ENCODE data around the gene SUGCT.
"Not testable (repeated sequence)": the region's sequence is repeated elsewhere in the genome, so short reads cannot be mapped to it uniquely, and the experiment has no call there.

The SUGCT gene

GRCh38 chr7:40595129-40595528 lies 460.3 kb downstream of the SUGCT start:
- no peak for DNase-seq

DNA sequence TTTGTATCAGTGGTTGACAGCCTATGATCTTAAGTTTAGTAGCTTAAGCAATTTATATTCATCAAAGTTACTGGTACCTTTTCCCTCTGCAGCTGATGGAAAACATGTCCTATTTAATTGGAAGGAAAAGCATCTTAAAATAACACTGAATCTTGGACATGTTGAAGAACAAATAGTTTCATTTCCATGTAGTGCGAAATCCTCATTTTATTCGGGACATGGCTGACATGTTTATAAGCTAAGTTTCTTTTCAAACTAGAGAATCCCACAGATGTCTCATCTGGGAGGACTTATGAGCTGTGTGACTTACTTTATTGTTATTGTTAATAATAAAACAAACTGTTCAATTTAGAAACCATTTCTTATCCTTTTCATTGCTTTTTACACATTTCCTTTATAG lies 461.0 kb downstream of the SUGCT start:
- no peak for DNase-seq

DNA sequence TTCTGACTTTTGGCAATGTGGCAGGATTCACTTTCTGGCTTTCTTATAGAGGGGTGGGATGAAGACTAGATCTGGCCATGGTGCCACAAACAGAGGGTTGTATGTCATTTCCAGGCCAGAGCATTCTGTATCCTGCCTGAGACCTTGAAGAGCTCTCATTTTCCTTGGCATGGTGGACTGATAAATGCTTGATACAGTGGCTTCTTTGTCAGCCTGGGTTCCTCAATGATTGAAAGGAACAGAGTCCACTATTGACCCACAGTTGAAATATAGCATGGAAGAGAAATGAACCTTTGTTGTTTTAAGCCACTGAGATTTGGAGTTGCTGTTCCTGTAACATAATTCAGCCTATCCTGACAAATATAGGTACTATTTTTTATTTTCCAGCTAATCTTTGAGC lies 462.7 kb downstream of the SUGCT start:
- DNase-seq = no peak

DNA sequence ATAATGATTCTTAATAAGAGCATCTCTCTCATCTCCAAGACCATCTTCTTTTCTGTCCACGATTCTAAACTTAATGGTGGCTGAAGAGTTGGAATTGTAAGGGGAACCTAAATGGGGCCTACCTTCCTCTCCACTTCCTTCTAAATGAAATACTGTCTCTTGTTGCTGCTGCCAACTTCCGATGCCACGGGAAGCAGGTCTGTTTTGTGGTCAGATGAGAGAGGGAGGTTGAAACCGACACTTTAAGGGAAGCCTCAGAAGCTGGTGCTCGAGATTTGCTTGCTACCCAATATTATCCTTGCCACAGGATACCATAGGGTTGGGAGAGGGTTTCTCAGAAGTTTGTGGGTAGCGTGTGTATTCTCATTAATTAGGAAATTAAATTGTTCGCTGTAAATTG lies 464.1 kb downstream of the SUGCT start:
- DNase-seq = no peak

- DNase-seq = no peak
Measured at GRCh38 chr7:40599836-40600235, 465.0 kb downstream of the SUGCT start.

GRCh38 chr7:40602351-40602750 lies 467.5 kb downstream of the SUGCT start:
- not testable (repeated sequence) for DNase-seq

DNA sequence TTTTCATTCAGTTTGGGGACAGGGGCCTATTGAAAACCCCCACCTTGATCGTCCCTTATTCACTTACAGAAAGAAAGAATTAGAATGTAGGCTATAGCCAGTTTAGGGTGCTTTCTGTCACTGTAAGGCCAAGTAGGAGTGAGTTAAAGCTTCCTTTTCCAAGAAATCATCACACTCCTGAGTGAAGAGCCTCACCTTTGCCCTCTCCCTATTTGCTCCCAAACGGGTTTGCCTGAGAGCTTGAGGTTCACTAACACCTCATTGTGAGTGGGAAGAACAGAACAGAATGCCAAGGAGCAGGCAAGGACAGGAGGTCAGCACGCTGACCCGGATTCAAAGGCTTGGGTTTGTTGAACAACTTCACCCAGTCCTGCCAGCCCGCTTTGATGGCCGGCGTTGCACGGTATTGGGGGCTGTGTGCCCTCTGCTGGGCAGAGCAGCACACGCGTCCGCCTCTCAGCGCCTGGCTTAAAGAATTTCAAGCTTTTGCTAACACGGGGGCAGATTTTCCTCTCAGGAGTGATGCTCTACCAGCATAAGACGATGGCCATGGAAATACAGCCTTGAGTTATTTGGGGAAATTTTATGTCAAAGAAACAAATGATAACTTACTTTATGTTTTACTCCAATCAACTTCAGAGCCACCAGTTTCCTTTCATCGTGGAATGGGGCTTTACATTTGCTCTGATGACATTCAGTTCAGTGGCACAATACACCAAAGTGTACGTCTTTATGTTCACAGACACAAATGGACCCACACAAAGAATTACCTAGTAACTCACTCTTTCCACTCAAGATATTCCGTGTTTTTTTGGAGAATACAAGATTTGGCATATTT lies 470.0 kb downstream of the SUGCT start:
- DNase-seq = peak; percentile 14

DNA sequence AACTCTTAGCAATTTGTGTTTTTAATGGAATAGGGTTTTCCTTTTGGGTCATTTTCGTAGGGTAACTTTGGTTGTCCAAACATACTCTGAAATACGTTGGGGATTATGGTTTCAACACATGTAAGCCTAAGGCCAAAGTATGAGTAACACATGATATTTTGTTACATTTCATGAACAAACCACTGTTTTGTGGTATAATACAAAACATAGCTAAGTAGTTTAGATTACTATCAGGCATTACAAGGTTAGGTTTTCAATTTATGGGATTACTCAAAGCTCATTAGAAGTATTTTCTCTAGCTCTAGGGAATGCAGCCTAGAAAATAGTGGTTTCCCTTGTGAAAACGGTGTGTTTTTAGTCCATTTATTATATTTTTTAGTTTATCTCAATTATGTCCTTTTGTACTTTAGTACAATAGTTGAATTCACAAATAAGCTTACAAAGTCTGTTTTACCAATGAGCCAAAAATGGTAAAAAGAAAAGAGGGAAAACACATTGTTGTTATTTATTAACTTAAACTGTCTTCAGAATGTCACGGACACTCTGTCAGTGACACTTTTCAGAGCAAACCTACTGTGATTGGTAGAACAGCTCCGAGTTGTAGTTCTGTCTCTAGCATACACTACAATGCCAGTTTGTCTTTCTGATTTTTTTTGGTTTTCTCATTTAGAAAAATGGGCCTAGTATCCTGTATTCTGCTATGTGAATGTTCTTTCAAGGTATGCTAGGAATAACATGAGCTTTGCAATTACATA lies 473.7 kb downstream of the SUGCT start:
- DNase-seq = no peak

- DNase-seq = no peak
Measured at GRCh38 chr7:40610461-40610860, 475.7 kb downstream of the SUGCT start.

GRCh38 chr7:40611095-40611871 lies 476.5 kb downstream of the SUGCT start:
- no peak for DNase-seq

DNA sequence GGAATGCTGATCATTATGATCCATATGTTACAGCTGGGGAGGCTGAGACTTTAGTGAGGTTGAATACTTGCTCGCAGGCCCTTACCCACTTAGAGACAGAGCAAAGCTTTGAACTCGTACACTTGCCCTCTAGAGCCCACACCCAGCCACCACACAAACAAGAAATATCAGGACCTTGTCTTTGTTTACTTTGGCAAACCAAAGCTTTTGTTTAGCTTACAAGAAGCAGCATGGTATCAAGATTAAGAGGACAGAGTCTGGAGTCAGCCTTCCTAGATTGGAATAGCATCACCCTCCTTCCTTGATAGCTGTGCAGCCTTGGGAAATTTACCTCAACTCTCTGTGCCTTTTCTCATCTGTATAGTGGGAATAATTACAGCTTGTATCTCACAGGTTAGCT lies 477.5 kb downstream of the SUGCT start:
- no peak for DNase-seq

DNA sequence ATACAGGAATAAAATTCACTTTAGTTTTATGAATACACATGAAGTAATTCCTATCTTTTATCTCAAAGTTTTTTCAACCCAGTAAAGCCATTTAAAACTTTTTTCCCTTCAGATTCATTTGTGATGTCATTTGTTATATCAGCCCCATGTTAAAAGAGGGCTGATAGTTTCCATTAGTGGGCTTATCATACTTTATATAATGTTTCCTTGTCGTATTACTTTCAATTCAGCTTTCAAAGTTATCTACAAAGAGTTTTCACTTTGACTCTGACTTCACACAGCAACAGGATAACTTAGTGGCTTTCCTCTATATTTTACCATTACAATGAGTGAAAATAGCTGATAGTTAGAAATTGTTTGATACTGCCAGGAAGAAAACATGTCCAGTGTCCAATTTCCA lies 484.8 kb downstream of the SUGCT start:
- no peak for DNase-seq

DNA sequence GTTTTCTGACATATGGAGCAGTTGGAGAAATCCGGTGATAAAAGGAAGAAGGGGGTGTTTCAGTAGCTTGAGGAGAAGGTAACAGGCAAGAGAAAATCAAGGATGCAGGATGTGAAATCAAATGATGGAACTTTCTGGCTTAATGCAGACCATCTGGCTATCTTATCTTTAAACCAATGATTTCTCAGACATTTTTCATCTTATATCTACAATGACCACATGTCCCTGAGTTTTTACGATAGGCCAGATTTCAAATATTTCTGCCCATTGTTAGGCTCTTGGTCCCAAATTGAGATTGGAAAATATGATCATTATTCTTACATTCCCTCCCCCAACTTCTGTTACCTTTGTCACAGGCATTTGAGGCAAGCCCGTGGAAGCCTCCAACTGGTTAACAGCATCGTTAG lies 486.8 kb downstream of the SUGCT start:
- no peak for DNase-seq

DNA sequence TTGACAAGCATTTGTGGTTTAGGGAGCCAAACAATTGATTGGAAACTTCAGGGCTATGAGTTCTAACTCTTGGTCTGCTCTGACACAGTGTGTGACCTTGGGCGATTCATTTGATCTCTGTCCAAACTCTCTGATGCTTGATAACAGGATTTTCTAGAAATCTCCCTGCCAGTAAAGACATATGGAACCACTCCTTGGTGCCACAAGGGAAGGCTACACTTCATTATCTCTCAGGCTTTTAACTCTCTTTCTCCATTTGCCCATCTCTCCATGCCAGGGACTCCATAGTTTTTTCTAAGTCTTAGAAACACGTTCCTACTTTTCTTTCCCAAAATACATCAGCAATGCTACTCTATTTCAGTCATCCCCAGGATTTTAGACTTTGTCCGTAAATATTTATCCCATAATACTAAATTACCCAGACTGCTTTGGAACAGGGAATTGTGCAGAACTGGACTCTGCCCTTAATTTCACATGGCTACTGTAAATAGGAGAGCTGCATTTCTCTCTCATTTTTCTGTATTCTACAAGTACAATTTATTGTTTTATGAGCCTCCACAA lies 488.2 kb downstream of the SUGCT start:
- no peak for DNase-seq

DNA sequence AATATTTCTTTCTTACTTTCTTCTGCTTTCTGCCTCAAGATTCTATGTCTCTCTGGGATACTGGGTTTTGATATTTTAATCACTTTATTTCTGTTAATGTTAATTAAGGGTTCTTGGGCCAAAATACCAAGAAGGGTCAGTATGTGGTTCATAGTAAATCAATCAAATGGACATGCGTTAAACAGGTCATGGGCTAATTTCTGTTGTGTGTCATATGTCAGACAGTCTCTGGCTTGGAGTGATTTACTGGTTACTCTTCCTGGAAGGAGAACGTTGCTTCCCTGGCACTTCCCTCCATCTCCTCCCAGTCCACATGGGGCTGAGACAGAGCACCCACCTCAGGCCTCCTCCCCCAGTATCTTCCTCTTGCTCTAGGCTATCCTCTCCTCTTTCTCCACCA lies 489.1 kb downstream of the SUGCT start:
- DNase-seq = no peak

- DNase-seq = not testable (repeated sequence)
Measured at GRCh38 chr7:40627361-40627760, 492.6 kb downstream of the SUGCT start.

- no peak for DNase-seq
Measured at GRCh38 chr7:40629891-40630290, 495.1 kb downstream of the SUGCT start.

DNA sequence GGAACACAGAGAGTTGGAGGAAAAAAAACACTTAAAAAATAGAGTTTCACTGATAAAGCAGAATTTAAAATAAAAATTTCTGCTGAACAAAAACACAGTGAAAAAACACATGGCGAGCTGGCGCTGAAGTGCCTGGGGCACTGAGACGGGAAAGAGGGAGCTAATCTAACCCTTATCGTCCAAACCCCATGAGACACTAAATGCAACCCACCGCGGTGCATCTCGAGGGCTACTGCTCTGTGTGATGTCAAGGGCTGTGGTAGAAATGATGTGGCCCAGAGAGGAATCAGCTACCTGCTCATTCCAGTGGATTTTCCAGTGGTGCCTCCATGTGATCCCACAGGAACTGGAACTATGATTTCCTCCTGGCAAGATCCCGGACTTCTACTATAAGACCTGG lies 499.3 kb downstream of the SUGCT start:
- no peak for DNase-seq

DNA sequence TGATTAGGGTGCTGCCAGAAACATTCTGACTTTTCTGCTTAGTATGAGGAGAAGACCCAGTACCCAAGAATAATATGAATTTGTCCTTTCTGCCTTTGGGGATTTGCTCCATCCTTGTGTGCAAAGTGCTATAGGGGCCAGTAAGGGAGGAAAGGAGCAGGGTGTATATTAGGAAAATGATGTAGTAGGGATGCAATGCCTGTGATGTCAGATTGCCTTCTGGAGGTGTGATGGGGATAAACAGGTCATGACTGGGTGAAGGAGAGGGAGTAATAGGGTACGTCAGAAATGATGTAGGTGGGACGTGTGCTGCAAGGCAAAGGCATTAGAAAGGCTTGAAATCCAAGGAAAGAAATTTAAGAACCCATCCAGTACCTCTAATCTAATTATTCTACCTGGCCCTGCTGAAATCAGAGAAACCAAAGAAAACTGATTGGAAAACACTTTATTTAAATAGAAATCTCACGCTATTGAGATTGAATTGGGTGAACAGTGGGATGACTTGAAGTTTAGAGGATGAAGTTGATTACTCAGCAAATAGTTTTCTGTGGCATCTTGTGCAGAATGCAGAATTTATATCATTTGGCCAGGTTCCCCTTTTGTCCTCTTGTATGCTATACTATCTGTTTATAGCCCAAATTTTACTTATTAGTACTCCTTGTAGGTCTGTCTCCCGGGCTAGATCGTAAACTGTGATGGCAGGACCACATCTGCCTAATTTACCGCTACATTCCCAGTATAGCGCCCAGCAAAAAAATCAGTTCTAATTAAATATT lies 503.9 kb downstream of the SUGCT start:
- DNase-seq = no peak

GRCh38 chr7:40640566-40640965 lies 505.8 kb downstream of the SUGCT start:
- DNase-seq = no peak

DNA sequence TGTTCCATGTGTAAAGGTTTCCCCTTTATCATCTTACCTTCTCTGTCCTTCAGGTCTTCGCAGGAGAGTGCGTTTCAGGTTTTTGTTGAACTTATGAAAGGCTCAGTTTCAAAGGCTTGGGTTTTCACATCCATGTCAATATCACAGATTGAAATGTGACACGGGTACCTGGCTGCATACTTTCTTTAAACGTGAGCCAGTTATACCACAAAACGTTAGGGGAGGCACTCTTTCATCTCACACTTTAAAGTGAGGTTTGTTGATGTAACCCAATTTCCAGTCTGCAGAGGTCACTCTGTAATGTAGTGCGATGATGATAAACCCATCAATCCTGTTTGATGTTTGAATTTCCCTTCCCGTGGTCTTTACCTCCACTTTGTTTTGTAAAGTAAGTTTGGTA lies 506.9 kb downstream of the SUGCT start:
- DNase-seq = no peak

- no peak for DNase-seq
Measured at GRCh38 chr7:40643664-40644063, 508.9 kb downstream of the SUGCT start.

All from NCI-H146 (cell line).